HG03196 (cell line): ENCODE results near the gene SPAG16.

ENCODE experiments used
- ATAC-seq: cut with Tn5 transposase; IDR thresholded peaks from one replicate; pipeline ENCODE4 v1.9.1; 2021; ENCODE audit not compliant: unreplicated experiment

The SPAG16 gene

GRCh38 chr2:213284105-213285090 is at the start of gene SPAG16:
SPAG16 (plus strand) TSS chr2:213284464.
- peak; percentile 100 for ATAC-seq

GRCh38 chr2:213234641-213235040 is 49.6 kb upstream of the SPAG16 start:
- no peak for ATAC-seq

- ATAC-seq, result no peak
These were observed 48.5 kb upstream of the SPAG16 start for GRCh38 chr2:213235741-213236140.

GRCh38 chr2:213237251-213237650 is 47.0 kb upstream of the SPAG16 start:
- no peak for ATAC-seq

GRCh38 chr2:213237787-213238186 is 46.5 kb upstream of the SPAG16 start:
- ATAC-seq, result no peak

GRCh38 chr2:213238753-213239495 is 45.3 kb upstream of the SPAG16 start:
- ATAC-seq, result peak; percentile 47

- no peak for ATAC-seq
These were observed 42.4 kb upstream of the SPAG16 start for GRCh38 chr2:213241817-213242216.

- no peak for ATAC-seq
These were observed 41.6 kb upstream of the SPAG16 start for GRCh38 chr2:213242653-213243052.

DNA sequence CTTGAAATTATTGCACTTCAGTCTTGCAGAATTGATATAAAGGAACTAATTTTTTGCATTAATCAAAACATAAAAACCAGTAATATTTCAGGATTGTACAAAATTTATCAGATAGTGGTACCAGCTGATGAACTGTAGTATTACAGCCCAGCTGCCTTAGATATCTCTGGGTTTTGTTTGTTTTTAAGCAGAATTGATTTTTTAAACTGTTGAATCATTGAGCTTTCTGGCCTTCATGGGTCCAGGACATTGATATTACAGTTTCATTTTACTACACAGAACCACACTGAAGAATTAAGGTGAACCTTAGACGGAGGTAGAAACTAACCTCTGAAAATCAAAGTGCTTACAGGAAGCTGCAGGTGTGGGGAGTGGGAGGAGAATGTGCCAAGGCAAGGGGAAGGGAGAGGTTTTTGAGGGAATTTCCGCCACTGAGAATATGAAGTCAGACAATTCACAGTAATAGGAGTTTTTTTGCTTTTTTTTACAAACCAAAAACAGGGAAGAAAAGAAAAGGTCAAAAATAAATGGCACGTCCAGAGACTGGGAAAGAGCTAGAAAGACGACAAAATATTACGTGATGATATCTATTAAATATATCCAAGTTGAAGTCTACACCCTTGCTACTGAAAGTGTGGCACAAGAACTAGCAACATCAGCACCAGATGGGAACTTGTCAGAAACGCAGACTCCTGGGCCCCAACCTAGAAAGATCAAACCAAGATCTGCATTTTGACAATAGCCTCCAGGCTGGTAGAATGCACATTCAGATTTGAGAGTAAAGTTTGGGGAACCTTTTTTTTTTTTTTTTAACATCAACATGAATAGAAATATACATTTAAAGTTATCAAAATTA is 40.8 kb upstream of the SPAG16 start:
- no peak for ATAC-seq

DNA sequence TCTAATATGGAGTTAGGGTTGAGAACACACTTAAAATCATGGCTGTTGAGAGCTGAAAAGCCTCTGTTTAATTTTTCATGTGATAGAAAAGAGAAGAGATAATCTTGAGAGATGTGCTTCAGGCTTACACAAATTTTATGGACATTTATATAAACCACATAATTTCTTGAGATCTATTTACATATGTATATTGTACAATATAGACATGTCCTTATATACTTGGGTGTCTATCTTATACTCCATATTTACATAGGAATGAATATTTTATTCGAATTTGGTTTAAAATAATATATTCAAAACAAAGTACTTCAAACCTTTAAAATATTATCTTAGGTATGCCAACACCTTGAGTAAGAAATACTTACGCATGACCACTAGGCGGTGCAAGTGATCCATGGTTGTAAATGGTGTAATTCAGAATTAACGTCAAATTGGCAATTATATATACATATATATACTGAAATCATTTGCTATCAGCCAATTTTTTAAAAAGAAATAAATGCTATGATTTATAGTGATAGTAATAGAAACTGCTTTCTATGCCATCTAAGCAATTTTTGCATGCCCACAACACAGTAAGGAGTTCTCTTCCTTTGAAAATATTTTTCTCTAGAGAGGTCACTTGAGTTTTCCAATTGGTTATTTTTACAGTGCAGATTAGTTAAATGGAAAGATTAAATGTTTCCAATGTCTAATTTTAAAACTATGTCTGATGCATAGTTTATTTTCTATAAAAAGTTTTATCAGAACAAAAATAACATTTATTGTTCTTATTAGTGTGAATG is 37.6 kb upstream of the SPAG16 start:
- ATAC-seq, result no peak

DNA sequence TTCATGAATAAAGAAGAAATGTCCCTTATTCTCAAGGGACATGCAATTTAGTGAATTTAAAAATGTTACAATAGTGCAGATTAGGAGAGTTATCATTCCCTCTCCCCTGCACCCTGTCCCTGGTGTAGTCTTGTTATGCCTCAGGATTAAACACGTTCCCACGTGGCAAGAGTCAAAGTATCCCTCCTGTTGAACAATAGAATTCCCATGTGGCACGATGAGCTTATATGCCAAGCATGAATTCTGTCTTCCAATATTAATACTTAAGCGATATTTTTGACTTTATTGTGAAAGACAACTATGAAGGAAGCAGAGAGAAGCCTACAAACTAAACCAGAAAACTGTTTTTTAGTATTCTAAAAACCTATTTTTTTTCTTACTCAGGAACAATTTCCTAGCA is 36.7 kb upstream of the SPAG16 start:
- ATAC-seq, result no peak

DNA sequence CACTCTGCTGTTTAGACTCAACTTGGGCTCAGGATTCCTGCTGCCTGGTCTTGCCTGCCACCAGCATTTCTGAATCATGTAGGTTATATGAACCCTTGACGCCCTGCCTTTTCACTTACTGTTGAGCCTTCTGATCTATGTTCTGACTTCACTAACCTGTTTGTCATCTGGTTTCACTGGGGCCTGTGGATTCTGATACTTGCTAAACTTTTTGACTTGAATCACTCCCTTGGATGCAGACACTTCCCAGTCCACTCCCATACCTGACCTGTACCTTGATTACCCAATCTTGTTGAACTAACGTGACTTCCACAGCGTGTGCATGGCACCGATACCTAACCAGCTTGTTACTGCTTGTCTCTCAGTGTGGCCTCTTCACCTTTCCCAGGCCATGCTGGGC is 35.6 kb upstream of the SPAG16 start:
- no peak for ATAC-seq

- ATAC-seq, result no peak
These were observed 34.8 kb upstream of the SPAG16 start for GRCh38 chr2:213249502-213249901.

- ATAC-seq, result peak; percentile 72
These were observed 32.6 kb upstream of the SPAG16 start for GRCh38 chr2:213251618-213252017.

DNA sequence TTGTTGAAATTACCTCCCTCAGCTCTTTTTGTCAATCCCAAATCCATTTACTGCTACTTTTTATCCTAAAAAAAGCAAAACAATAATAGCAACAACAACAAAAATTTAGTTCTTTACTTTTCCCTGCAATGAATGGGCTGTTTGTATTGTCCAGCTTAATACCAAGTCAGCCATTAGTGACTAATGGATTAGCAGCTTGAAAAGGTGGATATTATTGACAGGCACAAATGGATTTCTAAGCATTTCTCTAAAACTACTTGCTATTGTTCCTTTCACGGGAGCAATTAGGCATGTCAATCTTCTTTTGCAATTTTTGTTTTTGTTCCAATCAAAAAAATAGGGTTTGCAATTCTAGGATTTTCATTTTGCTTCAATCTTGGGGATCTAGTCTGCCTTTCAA is 32.1 kb upstream of the SPAG16 start:
- no peak for ATAC-seq

DNA sequence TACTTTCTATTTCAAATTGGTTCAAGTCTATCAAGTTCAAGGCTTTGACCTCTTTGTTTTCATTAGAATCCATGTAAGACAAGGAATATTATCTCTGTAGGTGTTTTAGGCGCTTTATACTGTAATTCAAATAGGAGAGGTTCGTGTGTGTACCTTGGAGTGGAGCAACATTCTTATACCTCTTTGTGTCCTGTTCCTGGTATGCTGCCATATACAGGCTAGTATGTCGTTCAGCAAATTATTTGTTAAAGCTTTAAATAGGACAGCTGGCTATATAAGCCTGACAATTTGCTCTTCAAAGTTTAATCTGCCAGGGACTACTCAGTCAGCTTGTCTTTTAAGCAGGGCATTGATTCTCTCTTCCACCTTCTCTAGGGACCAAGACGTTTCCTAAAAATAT is 31.1 kb upstream of the SPAG16 start:
- no peak for ATAC-seq

DNA sequence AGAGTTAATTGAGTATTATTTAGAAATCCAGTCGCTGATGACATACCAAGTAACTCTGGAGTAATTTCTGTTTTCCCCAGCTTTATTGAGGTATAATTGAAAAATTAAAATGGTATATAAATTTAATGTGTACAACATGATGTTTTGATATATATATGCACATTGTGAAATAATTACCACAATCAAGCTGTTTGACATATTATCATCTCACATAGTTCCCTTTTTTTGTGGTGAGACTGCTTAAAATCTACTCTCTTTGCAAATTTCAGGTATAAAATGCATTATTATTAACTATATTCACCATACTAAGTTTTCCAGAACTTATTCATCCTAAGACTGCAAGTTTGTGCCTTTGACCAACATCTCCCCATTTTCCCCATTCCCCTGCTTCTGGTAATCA is 25.0 kb upstream of the SPAG16 start:
- ATAC-seq, result no peak

DNA sequence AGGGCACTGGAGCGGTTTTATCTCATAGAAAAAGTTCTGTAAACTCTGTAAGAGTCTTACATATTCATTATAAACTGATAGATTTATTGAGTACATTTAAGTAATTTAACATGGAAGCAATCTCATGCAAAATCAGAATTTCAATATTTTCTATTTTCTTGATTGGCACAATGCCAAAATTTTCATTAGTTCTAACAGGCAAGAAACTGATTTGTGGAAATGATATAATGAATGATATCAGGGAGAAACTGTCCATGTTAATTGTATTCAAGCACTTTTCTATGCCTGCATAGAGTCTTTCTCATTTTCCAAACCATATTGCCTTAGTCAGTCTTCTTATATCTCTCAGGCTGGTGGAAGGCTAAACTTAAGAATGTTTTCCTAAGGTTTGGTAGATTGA is 23.0 kb upstream of the SPAG16 start:
- no peak for ATAC-seq

DNA sequence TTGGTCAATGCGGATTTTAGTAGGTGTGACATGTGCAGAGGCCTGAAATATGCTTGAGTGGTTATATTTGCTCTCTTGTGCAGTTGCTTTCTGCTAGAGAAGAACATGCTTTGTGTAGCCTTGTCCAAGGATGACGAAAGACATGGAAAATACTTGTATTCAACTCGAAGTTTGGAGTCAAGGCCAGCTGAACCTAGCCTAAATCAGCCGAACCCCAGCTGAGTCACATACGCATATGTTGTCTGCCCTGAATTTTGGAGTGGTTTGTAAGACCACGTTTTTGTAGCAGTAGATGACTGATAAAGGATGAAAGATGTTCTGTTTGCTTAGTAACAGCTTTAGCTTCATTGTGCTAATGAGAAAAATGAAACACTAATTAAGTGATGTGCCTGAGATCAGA is 22.5 kb upstream of the SPAG16 start:
- ATAC-seq, result no peak

GRCh38 chr2:213265679-213266078 is 18.6 kb upstream of the SPAG16 start:
- no peak for ATAC-seq
